GM18520 (cell line): ENCODE results near the gene CCHCR1.
"Not testable (repeated sequence)": the region's sequence is repeated elsewhere in the genome, so short reads cannot be mapped to it uniquely, and the experiment has no call there.

Source experiments
- ATAC-seq: cut with Tn5 transposase; IDR thresholded peaks from one replicate; pipeline ENCODE4 v1.9.1; 2021; ENCODE audit not compliant: unreplicated experiment

CCHCR1 gene

GRCh38 chr6:31164475-31165063, 7.0 kb upstream of the CCHCR1 start:
- ATAC-seq, result not testable (repeated sequence)

GRCh38 chr6:31163922-31164321, 6.3 kb upstream of the CCHCR1 start:
- no peak for ATAC-seq

- no peak for ATAC-seq
These were observed 5.0 kb upstream of the CCHCR1 start for GRCh38 chr6:31162463-31163165.

GRCh38 chr6:31161216-31162126, 3.9 kb upstream of the CCHCR1 start:
- ATAC-seq, result no peak

- ATAC-seq, result no peak
These were observed 1.6 kb upstream of the CCHCR1 start for GRCh38 chr6:31158863-31159855.

- ATAC-seq, result peak; percentile 90
These were observed 699 bp upstream of the CCHCR1 start, which contains the start of gene TCF19 for GRCh38 chr6:31158140-31158862. Gene TCF19 (plus strand): TSS chr6:31158589. CDS start chr6:31159470, 881 bp downstream.

- ATAC-seq, result no peak
These were observed 961 bp downstream of the CCHCR1 start for GRCh38 chr6:31156641-31157040.

- no peak for ATAC-seq
These were observed 3.2 kb downstream of the CCHCR1 start for GRCh38 chr6:31154436-31154835.

- ATAC-seq, result no peak
These were observed 4.8 kb downstream of the CCHCR1 start for GRCh38 chr6:31152781-31153180.

GRCh38 chr6:31149827-31150447, 7.7 kb downstream of the CCHCR1 start:
- ATAC-seq, result no peak

- ATAC-seq, result no peak
These were observed 12.2 kb downstream of the CCHCR1 start for GRCh38 chr6:31145386-31145785.

GRCh38 chr6:31144970-31145340, 12.6 kb downstream of the CCHCR1 start:
- ATAC-seq, result no peak

GRCh38 chr6:31144296-31144969, 13.2 kb downstream of the CCHCR1 start:
- ATAC-seq, result no peak

- no peak for ATAC-seq
These were observed 14.5 kb downstream of the CCHCR1 start for GRCh38 chr6:31143148-31143547.

GRCh38 chr6:31142361-31142761, 15.2 kb downstream of the CCHCR1 start:
- no peak for ATAC-seq

GRCh38 chr6:31140643-31141042, 17.0 kb downstream of the CCHCR1 start:
- no peak for ATAC-seq

GRCh38 chr6:31139599-31139998, 18.0 kb downstream of the CCHCR1 start:
- ATAC-seq, result no peak

- no peak for ATAC-seq
These were observed 18.6 kb downstream of the CCHCR1 start, which contains the start of gene PSORS1C2 for GRCh38 chr6:31138982-31139381. Gene PSORS1C2 (minus strand): TSS chr6:31139066. CDS start chr6:31139026, 40 bp downstream.

GRCh38 chr6:31135710-31136109, 21.9 kb downstream of the CCHCR1 start:
- no peak for ATAC-seq
